LNCaP clone FGC (cell line): Measurements from ENCODE around the gene RYK.
A peak's percentile ranks its signal among the peaks of the same experiment; 100 is the strongest.
"Not testable (repeated sequence)": the region's sequence is repeated elsewhere in the genome, so short reads cannot be mapped to it uniquely, and the experiment has no call there.

Experiments
- DNase-seq: peaks from one replicate; pipeline ENCODE4 v3.0.0-alpha.2; 2011; ENCODE audit warnings: low read depth
- H3K4me3 ChIP-seq: 2 replicates; pipeline ENCODE4 v1.5.1; 2011; ENCODE audit warnings: mild to moderate bottlenecking, low read depth, low read length, control low read depth
- CTCF ChIP-seq: IDR thresholded peaks from 2 replicates; pipeline ENCODE4 v1.5.1; 2012; ENCODE audit warnings: mild to moderate bottlenecking; ENCODE audit not compliant: control insufficient read depth, insufficient read depth; ENCODE audit errors: extremely low read depth

The RYK gene

DNA sequence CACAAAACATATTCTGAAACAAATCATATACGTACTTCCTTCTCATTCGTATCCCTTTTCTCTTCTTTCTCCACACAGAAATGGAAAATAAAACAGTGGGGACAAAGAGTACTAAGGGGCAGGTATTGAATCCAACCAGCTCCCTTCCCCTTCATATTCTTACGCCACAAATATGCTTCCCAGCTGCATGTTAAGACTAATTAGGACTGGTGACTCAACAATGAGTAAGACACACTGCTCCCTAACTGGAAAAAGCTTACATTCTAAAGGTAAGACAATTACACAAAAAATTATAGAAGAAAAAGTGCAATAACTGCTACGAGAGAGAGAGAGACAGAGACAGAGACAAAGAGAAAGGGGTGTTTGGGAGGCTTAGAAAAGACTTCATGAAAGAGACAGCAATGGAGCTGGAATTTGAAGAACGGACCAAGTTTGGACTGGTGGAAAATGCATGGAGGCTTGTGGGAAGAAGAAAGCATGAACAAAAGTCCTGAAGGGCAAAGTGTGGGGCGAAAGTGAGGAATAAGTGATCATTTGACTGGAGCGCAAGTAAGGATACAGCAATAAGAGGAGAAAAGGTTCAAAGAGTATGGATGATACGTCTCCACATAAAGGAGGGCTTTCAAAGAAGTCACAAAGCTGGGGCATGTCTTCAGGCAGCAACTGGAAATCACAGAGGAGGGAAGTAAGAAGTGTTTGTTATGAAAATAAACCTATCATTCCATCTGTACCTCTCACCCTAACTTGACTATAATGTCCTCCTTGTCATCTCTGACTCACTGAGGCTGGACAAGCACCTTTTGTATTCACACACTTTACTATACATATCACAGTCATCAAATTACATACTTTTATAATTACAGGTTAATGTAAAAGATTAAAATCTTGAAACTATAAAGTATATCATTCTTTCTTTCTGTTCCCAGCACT, 49.2 kb downstream of the RYK start:
- TF ChIP-seq CTCF, result no peak
- no peak overlapping the region for H3K4me3 ChIP-seq
- no peak for DNase-seq

- H3K4me3 ChIP-seq, DNase-seq: not testable (repeated sequence)
These were observed 50.8 kb downstream of the RYK start for GRCh38 chr3:134199880-134200279.

DNA sequence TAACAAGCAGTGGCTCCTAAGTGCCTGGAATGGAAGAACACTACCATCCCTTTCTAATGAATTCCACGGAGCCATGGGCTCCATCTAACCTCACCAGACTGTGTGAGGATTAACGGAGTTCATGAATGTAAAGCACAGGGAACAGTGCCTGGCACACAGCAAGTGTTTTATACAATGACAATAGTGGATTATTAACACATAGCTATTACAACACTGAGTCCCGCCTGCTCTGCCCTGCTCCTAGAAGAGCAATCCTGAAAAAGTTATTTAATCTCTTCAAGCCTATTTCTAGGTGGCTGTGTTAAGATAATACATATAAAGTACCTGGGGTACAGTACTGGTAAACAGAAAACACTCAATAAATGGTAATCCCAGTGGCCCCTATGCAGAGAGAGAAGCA, 51.4 kb downstream of the RYK start:
- no peak for TF ChIP-seq CTCF
- no peak overlapping the region for H3K4me3 ChIP-seq
- DNase-seq, result no peak

DNA sequence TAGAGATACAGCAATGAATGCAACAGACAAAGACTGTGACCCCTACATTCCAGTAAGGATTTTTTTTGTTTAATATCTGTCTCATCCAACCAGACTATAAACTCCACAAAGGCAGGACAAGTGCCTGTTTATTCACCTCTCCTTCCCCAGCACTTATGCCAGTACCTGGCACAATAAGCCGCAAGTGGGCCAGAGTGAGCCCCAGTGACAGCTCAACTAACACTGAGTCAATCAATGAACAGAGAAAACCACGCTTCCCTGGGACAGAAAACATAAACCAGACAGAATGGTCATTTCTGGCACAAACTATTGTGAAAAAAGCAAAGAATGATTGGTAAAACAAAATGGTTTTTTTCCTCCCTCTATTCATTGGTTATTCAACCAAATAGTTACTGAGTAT, 52.2 kb downstream of the RYK start:
- no peak for DNase-seq
- no peak overlapping the region for H3K4me3 ChIP-seq
- TF ChIP-seq CTCF, result no peak

- no peak overlapping the region for H3K4me3 ChIP-seq
- peak; percentile 27 for DNase-seq
- TF ChIP-seq CTCF, result peak; percentile 78
These were observed 52.9 kb downstream of the RYK start for GRCh38 chr3:134197681-134198261.

GRCh38 chr3:134194247-134194646, 56.4 kb downstream of the RYK start:
- no peak overlapping the region for H3K4me3 ChIP-seq
- no peak for DNase-seq
- TF ChIP-seq CTCF, result no peak

GRCh38 chr3:134190250-134190649, 60.4 kb downstream of the RYK start:
- no peak for TF ChIP-seq CTCF
- H3K4me3 ChIP-seq, result no peak overlapping the region
- no peak for DNase-seq
